LHCN-M2 (cell line): ENCODE data around the gene OLFML1. TPM values are rescaled to one million over a fixed set of nuclear protein-coding genes. Genes with fewer than 3 reads are reported as not detected.
"Not testable (repeated sequence)": the region's sequence is repeated elsewhere in the genome, so short reads cannot be mapped to it uniquely, and the experiment has no call there.

ENCODE experiments used
- DNase-seq: peaks from one replicate; pipeline ENCODE4 v3.0.0-alpha.2; 2012; ENCODE audit warnings: low read depth
- total RNA-seq: library from RNA; depleted of rRNA; stranded (reverse); fragments of >200 nt; gene quantifications from 2 replicates; pipeline ENCODE4 v1.2.3, GENCODE V29; 2014

The OLFML1 gene
- total RNA-seq, 1 experiment from 2014 or later = not detected

DNA sequence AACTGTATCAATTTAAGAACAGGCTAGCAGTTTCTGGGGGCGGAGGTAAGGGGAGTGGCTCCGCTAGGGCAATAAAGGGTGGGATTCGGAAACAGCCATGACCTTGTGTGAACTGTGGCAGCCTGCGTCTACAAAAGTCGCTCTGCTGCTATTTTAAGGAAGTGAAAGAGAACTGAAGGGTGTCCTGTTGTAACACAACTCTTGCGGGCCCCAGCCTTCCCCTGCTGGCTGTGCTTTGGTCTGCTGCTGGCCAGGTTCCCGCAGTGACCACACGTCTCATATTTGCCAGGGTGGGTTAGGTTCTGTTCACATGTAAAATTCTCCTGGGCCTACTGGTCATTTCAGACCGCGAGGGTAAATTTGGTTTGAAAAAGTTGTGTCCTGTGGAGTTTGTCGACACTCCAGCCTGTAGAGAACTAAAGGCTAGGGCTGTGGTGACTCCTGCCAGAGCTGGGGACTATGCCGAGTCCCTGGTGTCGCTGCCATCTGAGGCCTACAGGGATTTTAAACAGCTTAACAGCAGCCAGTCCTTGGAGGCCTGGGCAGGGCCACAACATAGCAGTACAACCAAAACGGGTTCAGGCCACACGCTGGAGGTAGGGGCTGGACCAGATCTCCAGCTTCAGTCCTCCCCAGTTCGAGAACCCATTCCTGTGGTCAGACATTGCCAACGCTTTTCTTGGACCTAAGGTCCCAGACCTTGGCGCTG, 27.4 kb downstream of the OLFML1 start:
- peak; percentile 7 for DNase-seq

DNA sequence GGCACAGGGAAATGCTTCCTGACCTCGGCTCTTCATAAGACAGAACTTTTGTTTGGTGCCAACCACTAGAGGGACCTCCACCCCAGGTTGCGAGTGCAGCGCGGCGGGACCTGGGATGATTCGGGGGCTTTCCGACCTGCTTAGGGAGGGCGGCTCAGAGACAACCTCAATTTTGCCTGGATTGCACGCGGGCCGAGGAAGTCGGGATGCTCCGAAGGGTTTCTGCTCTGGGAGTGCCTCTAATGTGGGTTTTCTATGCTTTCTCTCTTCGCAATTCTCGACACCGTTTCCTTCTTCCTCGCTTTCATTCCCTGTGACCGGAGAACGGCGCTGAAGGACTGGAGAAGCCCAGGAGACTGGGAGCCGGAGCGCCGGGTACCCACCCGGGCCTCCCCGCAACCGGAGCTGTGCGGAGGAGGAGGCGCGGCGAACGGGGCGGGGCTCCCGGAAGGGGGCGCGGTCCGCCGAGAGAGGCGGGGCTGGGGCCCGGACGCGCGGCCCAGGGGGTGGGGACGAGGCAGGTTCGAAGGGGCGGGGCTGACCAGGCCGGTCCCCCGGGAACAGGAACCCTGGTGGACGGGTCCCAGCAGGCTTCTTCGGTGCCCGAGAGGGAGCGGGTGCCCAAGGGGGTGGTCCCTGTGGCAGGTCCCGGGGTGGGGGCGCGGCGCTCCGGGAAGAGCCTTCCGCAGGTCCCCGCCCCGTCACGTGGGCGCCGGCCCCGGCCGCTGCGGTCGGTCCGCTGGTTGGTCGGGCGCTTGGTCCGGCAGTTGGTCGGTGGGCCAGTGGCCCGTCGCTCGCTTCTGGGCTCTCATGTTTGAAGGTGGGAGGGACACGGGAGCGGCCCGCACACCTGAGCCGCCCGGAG, 28.2 kb downstream of the OLFML1 start, which contains the start of gene PPFIBP2:
TSS of gene PPFIBP2 (plus strand) at position 766 of the 865 bp plus-strand sequence. CDS start 35,477 bp downstream, outside the sequence.
- peak; percentile 50 for DNase-seq

DNA sequence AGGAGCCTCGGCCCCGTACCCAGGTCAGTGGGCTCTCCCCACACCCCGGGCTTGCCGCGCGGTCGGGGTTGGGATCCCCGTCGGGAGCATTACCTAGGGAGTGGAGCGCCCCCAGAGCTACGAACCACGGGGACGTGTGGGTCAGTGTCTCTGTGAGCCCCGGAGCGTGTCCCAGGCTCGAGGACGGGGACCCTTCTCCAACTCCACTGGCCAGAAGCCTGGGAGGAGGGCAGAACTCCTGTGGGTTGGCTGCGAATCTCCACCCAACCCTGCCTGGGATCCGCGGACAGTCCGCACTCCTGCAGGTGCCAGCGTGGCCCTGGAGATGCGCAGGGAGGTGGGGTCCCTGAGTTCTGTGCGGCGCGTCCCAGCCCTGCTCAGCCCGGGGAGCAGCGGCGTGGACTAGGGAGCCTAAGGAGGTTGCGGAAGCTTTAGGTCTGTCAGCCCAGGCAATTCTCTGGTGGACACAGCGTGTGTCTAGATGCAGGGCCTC, 28.8 kb downstream of the OLFML1 start:
- no peak for DNase-seq

DNA sequence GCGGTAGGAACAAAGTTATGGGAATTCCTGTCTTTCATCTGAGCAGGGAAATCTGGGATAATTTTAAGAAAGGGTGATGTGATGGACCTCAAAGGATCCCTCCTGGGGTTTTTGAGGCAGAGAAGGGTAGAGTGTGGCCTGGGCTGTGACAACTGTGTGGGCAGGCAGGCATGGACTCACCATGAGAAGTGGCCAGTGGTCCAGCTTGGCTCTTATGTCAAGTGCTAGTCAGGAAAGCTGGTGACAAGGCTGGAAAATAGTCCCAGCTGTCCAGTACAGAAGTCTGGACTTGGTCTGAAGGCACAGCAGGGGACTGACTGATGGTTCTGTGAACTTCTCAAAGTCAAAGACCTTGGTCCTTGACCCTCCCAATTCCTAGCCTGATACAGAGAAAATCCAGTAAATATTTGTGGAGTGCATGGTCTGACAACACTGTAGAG, 30.2 kb downstream of the OLFML1 start:
- DNase-seq = no peak

DNA sequence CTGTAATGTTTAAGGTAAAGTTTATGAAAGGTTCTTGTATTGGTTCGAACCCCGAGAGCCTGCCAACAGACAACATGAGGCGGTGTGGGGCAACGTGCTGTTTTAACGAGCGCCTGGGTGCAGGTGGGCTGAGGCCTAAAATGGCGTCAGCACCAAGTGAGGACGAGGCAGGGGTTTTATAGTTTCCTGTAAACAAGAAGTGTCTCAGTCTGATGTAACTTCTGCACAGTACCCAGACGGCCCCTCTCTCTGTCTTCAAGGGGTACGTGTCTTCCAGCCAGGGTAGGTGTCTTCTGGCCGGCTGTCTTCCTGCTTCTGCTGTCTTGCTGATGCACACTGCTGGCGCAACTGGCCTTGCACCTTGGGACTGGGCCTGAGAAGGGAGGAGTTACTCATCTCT, 31.2 kb downstream of the OLFML1 start:
- no peak for DNase-seq

DNA sequence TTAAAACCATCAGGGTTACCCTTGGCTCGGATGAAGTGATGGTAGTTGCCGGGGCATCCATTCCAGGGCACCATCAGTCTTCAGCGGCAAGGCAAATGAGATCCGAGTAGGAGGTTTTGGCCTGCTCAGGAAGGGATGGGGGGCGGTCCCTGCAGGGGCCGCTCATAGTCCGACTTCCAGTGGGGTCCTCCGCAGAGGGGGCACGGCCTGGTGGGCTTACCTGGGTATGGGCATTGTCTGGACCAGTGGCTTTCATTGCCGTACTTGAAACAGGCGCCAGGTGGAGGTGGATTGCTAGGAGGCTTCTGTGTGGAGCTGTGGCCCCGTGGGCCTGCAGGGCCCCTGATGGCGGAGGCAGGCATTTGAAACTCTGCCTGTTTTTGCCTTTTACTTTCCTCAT, 32.4 kb downstream of the OLFML1 start:
- DNase-seq = not testable (repeated sequence)

DNA sequence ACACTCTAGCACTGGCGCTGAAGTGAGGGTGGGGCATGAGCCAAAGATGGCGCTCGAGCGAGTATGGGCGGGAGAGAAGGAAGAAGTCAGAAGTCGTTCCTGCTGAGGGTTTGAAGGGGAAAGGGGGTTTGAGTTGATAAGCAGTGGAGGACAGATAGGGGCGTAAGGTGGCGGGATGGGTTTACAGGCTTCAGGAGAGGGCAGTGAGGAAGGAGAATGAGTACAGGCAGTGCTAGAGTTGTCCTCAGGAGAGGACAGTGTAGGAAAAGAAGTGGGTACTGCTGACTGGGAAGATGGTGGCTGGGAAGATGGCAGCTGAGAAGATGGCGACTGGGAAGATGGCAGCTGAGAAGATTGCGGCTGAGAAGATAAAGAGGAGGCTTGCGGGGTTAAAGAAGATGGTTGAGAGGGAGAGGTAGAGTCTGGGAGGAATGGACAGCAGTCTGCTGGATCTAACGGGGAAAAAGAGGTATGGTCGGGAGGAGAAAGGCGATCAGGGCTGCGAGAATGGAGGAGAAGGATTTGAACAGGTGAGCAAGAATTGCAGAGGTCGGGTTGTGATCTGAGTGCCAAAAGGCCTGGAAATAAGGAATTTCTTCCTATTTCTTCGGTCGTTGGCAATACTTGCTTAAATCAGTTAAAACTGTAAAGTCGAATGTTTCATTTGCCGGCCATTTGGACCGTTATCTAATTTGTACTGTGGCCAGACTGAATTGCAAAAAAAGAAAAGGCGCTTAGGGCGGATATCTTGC, 33.7 kb downstream of the OLFML1 start:
- no peak for DNase-seq

DNA sequence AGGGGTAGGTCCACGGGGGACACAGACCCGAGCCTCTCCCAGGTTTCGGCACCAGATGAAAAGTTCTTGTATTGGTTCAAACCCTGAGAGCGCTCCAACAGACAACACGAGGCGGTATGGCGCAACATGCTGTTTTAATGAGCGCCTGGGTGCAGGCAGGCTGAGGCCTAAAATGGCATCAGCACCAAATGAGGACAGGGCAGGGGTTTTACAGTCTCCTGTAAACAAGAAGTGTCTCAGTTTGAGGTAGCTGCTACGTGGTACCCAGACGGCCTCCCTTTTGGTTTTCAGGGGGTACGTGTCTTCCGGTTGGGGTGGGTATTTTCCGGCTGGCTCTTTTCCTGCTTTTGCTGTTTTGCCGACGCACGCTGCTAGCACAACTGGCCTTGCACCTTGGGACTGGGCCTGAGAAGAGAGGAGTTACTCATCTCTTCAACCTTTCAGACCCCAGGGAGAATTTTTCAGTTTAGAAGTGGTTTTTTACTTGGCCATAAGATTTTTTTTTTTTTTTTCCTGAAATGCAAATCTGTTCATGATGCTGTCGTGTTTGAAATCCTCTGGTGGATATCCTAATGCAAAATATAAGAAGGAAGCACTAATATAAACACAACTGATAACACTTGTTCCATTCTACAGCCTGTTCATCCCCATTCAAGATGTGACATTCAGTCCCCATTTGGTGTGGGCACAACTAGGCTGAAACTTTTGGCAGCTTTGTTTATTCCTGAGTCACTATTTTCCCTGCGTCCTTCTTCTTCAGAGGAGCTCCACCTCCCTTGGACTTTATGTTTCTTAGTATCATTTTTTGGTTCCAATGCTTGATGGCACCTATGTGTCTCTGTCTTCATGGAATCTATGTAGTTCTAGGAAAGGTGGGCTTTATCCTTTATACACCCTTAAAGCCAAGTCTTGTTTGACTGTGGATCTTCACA, 35.0 kb downstream of the OLFML1 start:
- no peak for DNase-seq

DNA sequence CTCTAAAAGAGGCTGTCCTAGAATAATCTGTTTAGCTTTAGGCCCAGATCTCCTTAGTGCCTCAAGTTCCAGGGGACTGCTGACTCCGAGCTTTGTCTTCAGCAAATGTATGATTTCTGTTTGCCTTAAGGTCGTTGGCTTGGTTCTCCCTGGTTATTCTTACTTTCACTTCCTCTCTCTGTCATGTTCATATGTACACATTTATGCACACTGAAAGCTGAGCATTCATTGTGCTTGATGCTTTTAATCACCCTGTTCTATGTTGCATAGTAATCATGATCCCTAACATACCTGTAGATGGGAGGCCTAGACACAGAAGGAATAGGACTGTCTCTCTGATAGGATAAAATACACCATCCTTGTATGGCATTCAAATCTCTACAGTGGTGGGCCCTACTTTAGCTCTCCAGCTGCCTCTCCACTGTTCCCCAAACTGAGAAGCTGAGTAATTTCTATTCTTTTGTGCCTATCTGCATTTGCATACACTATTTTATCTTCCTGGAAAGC, 35.7 kb downstream of the OLFML1 start:
- no peak for DNase-seq

DNA sequence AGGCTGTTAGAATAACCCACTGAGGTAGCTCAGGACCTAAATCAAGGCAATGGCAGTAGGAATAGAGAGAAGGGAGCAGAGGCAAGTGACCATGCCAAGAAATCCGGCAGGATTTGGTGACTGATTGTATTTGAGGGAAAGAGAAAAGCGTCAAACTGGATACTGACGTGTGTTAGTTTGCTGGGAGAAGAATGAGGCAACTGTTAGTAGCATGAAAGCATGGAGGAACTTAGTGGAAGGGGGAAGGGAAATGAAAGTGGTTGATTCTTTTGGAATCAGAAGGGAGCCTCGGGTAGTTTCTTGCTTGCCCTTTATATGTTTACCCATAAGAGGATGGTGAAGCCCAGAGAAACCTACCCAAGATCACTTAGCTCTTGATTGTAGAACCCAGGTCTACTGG, 36.8 kb downstream of the OLFML1 start:
- no peak for DNase-seq

DNA sequence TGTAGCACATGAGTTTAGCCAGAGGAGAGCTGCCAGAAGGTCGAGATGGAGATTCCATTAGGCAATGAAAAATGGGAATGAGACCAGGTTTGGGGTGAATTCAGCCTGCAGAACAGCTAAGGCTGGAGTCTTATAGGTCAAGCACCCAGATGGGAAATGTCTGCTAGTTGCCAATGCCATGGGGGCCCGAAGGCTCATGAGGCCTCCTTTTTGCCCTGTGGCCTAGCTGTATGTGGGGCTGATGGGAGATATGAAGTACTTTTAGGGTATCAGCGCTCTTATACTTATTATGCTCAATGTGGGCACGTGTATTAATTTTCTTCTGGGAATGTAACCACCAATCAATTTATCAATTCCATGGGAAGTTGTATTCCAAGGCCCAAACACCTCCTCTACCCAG, 37.2 kb downstream of the OLFML1 start:
- no peak for DNase-seq

DNA sequence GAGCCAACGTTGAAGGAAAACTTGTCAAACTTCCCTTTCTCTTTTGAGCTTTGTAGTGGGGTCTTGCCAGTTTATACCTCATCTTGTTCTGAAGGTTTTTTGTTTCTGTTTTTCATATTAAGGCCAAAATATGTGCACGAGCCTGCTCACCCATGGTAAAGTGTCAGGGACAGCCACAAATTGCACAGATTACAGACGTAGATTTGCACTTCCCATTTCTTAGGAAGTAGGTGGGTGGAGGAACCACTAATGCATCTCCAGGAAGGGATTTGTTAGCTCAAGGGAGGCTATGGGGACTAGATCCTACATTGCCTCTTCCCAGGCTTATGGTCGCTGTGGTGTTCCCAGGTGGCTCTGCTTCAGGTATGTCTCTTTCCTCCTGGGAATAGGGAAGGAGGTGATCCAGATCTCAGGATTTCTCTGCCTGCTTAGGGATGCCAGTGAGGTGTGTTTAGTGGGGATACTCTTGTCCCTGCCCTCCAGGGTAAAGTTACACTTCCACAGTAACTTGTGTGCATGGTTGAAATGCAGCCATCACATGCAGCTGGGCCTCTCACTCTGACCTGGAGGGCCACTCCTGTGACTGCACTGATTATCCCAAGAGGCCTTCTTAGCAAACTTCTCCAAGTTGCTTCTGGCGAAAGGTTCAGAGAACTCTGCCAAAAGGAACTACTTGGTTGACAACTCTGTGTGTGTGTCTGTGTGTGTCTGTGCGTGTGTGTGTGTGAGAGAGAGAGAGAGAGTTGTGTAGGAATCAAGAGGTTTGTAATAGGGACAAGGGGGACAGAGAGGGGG, 38.3 kb downstream of the OLFML1 start:
- DNase-seq = no peak

DNA sequence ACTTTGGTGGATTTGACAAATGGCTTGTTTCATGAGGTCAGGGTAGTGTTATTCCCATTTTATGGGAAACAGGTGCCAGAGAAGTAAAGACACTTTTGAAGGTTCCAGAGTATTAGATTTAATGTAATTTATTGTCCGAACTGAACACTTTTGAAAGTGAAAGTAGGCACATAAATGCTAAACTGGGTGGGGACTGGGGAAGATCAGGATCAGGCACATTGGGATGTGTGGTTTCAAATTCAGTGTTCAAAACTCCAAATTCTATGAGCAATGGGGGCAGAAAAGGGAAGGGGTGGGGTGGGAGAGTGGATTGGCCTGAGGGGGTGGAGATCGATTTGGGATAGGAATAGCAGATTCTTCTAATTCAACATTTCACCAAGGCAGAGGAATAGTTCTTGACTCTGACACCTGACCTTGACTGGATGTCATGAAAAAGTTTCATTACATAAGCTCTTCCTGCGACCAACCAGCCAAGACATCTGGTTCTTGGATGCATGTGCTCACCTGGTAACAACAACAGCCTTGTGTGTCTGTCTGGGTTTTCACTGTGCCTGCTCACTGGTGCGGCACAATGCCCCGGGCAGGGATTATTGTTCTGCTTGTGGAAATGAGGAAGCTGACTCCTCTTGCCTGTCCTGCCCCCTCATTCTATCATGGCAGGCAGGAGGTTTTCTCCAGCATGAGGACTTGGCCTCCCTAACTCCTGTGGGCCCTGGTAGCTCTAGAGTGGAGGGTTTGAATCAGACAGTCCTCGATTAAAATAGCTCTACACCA, 39.3 kb downstream of the OLFML1 start:
- DNase-seq = no peak

DNA sequence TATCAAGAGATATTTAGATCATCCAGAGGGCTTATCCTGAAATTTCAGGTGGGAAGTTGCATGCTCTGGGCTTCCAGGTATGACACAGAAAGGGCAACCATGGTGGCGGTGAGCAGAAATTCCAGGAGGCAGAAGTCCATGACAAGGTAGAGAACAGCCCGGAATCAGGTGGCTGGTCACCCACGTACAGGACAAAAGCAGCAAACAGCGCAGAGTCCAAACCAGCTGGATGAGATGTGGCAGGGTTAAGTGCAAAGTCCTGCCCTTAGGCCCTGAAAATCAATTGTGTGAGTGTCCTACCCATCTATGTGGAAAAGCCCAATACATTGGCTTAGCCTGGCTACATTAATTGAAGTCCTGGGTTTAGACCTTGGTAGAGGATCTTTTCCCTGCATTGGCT, 40.1 kb downstream of the OLFML1 start:
- no peak for DNase-seq

DNA sequence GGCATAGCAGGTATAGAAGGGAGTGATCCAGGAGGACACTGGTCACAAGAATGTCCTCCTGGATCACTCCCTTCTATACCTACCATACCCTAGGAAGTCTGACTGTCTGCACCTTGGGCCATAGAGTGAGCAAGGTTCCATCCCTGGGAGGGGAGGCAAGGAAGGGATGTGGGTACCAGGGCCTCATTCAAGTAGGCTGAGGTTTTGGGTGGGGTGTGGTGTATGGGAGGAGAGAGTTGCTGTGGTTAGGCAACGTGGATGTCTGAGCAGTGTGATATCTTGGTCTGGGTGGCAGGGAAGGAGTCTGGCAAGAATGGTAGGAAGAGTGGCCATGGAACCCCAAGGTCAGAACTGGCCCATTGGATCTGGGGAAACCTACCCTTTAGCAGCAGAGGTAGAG, 41.7 kb downstream of the OLFML1 start:
- DNase-seq = no peak

DNA sequence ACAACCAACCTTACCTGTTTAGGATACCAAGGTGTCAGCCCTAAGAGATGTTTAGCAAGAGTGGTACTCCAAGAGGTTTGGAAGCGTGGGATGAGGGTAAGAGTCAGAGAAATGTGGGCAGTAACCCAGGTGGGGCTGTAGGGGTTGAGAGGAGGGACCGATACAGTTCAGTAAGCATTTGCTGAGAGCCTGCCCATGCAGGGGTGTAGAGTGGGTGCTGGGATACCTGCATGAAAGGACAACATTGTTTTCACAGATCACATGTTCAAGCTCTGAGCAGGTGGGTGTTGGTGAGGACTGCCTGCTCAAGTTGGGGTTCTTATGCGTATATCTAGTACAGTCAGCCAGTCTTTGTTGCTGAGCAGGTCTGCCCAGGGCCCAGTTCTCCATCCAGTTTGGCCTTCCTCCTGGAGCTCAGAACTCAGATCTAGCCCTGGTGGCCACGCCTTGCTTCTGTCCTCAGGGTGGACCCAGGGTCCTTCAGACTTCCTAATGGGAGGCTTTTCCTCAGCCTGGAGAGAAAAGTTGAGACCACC, 43.3 kb downstream of the OLFML1 start:
- no peak for DNase-seq

DNA sequence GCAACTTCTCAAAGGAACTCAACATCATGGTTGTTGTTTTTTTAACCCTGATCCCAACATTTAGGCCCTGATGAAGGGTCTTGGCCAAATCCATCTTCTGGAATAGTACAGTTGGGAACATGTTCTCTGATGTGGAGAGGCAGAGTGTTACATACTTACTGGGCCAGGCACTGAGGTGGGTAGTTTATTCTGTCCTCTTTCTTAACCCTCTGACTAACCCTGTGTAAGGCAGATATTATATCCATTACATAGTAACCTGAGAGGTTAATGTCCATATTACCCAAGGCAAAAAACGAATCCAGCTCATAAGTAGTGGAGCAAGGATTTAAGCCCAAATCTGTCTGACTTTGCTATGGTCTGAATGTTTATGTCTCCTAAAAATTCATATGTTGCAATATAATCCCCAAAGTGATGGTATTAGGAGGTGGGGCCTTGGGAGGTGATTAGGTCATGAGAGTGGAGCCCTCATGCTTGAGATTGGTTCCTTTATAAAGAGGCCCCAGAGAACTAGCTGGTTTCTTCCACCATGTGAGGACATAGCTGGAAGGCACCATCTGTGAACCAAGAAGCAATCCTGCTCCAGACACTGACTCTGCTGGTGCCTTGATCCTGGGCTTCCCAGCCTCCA, 44.8 kb downstream of the OLFML1 start:
- DNase-seq = no peak

DNA sequence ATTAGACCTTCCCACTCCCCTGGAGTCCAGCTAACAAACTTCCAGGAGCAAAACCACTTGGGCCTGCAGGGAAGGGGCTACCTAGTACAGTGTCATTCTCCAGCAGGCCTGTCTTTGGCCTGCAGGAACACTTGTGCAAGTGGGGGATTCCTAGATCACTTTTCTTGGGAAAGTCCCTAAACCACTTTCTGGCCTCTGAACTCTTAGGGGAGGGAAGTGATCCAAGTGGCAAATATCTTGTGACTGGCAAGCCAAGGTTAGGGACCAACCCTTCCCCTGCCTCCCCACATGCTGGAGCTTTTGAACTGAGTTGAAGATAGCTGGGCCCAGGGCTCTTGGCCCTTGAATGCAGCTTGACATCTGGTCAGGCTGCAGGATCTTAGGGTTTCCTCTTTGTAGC, 45.7 kb downstream of the OLFML1 start:
- DNase-seq = no peak
